ENCODE data around the gene ALG13. TPM values are rescaled to one million over a fixed set of nuclear protein-coding genes. Genes with fewer than 3 reads are reported as not detected.

Gene ALG13
- total RNA-seq, 1 donor from 2014 or later: 52.2 TPM

- no peak for DNase-seq (ENCODE audit: low spot score)
- Mint-ChIP-seq H3K27me3 (ENCODE audit: low read depth) (no peaks in the 10 kb centered on the region), H3K27ac (no peak overlapping the region), H3K4me3 (ENCODE audit: low read depth) (no peak overlapping the region), H3K9me3 (no peaks in the 10 kb centered on the region), H3K4me1 (ENCODE audit: low read depth) (peaks cover 18% of the 10 kb centered on the region), H3K36me3 (ENCODE audit: low read depth) (peaks cover 65% of the 10 kb centered on the region)
- intact Hi-C loops (cut with micrococcal nuclease): no loop called here
Observed at GRCh38 chrX:111687305-111687704, 6.3 kb downstream of the ALG13 start.

- Mint-ChIP-seq H3K27me3 (ENCODE audit: low read depth) (no peaks in the 10 kb centered on the region), H3K9me3 (no peaks in the 10 kb centered on the region), H3K4me3 (ENCODE audit: low read depth) (no peak overlapping the region), H3K36me3 (ENCODE audit: low read depth) (peaks cover 21% of the 10 kb centered on the region), H3K4me1 (ENCODE audit: low read depth) (peaks cover 2% of the 10 kb centered on the region), H3K27ac (no peak overlapping the region)
- intact Hi-C loops (cut with micrococcal nuclease): no loop called here
- no peak for DNase-seq (ENCODE audit: low spot score)
Observed at GRCh38 chrX:111695297-111695880, 14.4 kb downstream of the ALG13 start.

GRCh38 chrX:111719426-111720210 is 38.6 kb downstream of the ALG13 start:
- Mint-ChIP-seq H3K27me3 (ENCODE audit: low read depth) (no peaks in the 10 kb centered on the region), H3K9me3 (no peaks in the 10 kb centered on the region), H3K27ac (no peak overlapping the region), H3K4me1 (ENCODE audit: low read depth) (no peaks in the 10 kb centered on the region), H3K4me3 (ENCODE audit: low read depth) (no peak overlapping the region), H3K36me3 (ENCODE audit: low read depth) (peaks cover 28% of the 10 kb centered on the region)
- no peak for DNase-seq (ENCODE audit: low spot score)
- intact Hi-C loops (cut with micrococcal nuclease): no loop called here

GRCh38 chrX:111728096-111728495 is 47.1 kb downstream of the ALG13 start:
- intact Hi-C loops (cut with micrococcal nuclease): no loop called here
- H3K4me3 Mint-ChIP-seq (ENCODE audit: low read depth): no peak overlapping the region
- H3K27me3 Mint-ChIP-seq (ENCODE audit: low read depth): no peaks in the 10 kb centered on the region
- H3K4me1 Mint-ChIP-seq (ENCODE audit: low read depth): no peaks in the 10 kb centered on the region
- peaks cover 48% of the 10 kb centered on the region for H3K36me3 Mint-ChIP-seq (ENCODE audit: low read depth)
- no peaks in the 10 kb centered on the region for H3K9me3 Mint-ChIP-seq
- DNase-seq (ENCODE audit: low spot score): no peak
- no peak overlapping the region for H3K27ac Mint-ChIP-seq

GRCh38 chrX:111731351-111731750 is 50.4 kb downstream of the ALG13 start:
- Mint-ChIP-seq H3K4me3 (ENCODE audit: low read depth) (no peak overlapping the region), H3K36me3 (ENCODE audit: low read depth) (peaks cover 54% of the 10 kb centered on the region), H3K4me1 (ENCODE audit: low read depth) (no peaks in the 10 kb centered on the region)

GRCh38 chrX:111736571-111736970 is 55.6 kb downstream of the ALG13 start:
- H3K36me3 Mint-ChIP-seq (ENCODE audit: low read depth): peaks cover 54% of the 10 kb centered on the region
- H3K4me1 Mint-ChIP-seq (ENCODE audit: low read depth): no peaks in the 10 kb centered on the region
- H3K27ac Mint-ChIP-seq: no peak overlapping the region
- no peaks in the 10 kb centered on the region for H3K27me3 Mint-ChIP-seq (ENCODE audit: low read depth)
- H3K9me3 Mint-ChIP-seq: no peaks in the 10 kb centered on the region
- no peak overlapping the region for H3K4me3 Mint-ChIP-seq (ENCODE audit: low read depth)
- intact Hi-C loops (cut with micrococcal nuclease): no loop called here
- DNase-seq (ENCODE audit: low spot score): no peak

More at GRCh38 chrX:111731351-111731750, 50.4 kb downstream of the ALG13 start:
- no peak for DNase-seq (ENCODE audit: low spot score)
- H3K27ac Mint-ChIP-seq: no peak overlapping the region
- H3K27me3 Mint-ChIP-seq (ENCODE audit: low read depth): no peaks in the 10 kb centered on the region
- intact Hi-C loops (cut with micrococcal nuclease): no loop called here
- H3K9me3 Mint-ChIP-seq: no peaks in the 10 kb centered on the region

- H3K36me3 Mint-ChIP-seq (ENCODE audit: low read depth): peaks cover 59% of the 10 kb centered on the region
- intact Hi-C loops (cut with micrococcal nuclease): no loop called here
Observed at GRCh38 chrX:111742018-111742417, 61.0 kb downstream of the ALG13 start.

GRCh38 chrX:111743316-111743715 is 62.3 kb downstream of the ALG13 start:
- DNase-seq (ENCODE audit: low spot score): no peak

More at GRCh38 chrX:111742018-111742417, 61.0 kb downstream of the ALG13 start:
- Mint-ChIP-seq H3K4me3 (ENCODE audit: low read depth) (no peak overlapping the region), H3K27ac (no peak overlapping the region), H3K27me3 (ENCODE audit: low read depth) (no peaks in the 10 kb centered on the region), H3K4me1 (ENCODE audit: low read depth) (no peaks in the 10 kb centered on the region), H3K9me3 (no peaks in the 10 kb centered on the region)
- DNase-seq (ENCODE audit: low spot score): no peak

GRCh38 chrX:111756486-111756885 is 75.5 kb downstream of the ALG13 start:
- Mint-ChIP-seq H3K4me3 (ENCODE audit: low read depth) (no peak overlapping the region), H3K36me3 (ENCODE audit: low read depth) (peaks cover 57% of the 10 kb centered on the region), H3K9me3 (peaks cover 8% of the 10 kb centered on the region), H3K27me3 (ENCODE audit: low read depth) (no peaks in the 10 kb centered on the region), H3K4me1 (ENCODE audit: low read depth) (peaks cover 3% of the 10 kb centered on the region), H3K27ac (no peak overlapping the region)
- DNase-seq (ENCODE audit: low spot score): no peak
- intact Hi-C loops (cut with micrococcal nuclease): no loop called here

More at GRCh38 chrX:111743316-111743715, 62.3 kb downstream of the ALG13 start:
- Mint-ChIP-seq H3K27me3 (ENCODE audit: low read depth) (no peaks in the 10 kb centered on the region), H3K4me3 (ENCODE audit: low read depth) (no peak overlapping the region), H3K27ac (no peak overlapping the region), H3K36me3 (ENCODE audit: low read depth) (peaks cover 58% of the 10 kb centered on the region), H3K4me1 (ENCODE audit: low read depth) (no peaks in the 10 kb centered on the region), H3K9me3 (no peaks in the 10 kb centered on the region)
- intact Hi-C loops (cut with micrococcal nuclease): no loop called here

GRCh38 chrX:111759686-111760085 is 78.7 kb downstream of the ALG13 start:
- intact Hi-C loops (cut with micrococcal nuclease): no loop called here
- no peaks in the 10 kb centered on the region for H3K9me3 Mint-ChIP-seq
- peaks cover 3% of the 10 kb centered on the region for H3K4me1 Mint-ChIP-seq (ENCODE audit: low read depth)
- H3K27ac Mint-ChIP-seq: no peak overlapping the region
- no peak overlapping the region for H3K4me3 Mint-ChIP-seq (ENCODE audit: low read depth)
- no peak for DNase-seq (ENCODE audit: low spot score)
- H3K27me3 Mint-ChIP-seq (ENCODE audit: low read depth): no peaks in the 10 kb centered on the region
- H3K36me3 Mint-ChIP-seq (ENCODE audit: low read depth): peaks cover 39% of the 10 kb centered on the region

GRCh38 chrX:111761578-111762135 is 80.7 kb downstream of the ALG13 start:
- Mint-ChIP-seq H3K36me3 (ENCODE audit: low read depth) (peaks cover 43% of the 10 kb centered on the region), H3K4me3 (ENCODE audit: low read depth) (no peak overlapping the region), H3K27me3 (ENCODE audit: low read depth) (no peaks in the 10 kb centered on the region), H3K27ac (no peak overlapping the region), H3K9me3 (no peaks in the 10 kb centered on the region), H3K4me1 (ENCODE audit: low read depth) (peaks cover 3% of the 10 kb centered on the region)
- intact Hi-C loops (cut with micrococcal nuclease): no loop called here
- DNase-seq (ENCODE audit: low spot score): no peak

GRCh38 chrX:111778591-111778990 is 97.6 kb downstream of the ALG13 start:
- intact Hi-C loops (cut with micrococcal nuclease): no loop called here
- no peak for DNase-seq (ENCODE audit: low spot score)
- no peaks in the 10 kb centered on the region for H3K4me1 Mint-ChIP-seq (ENCODE audit: low read depth)
- no peaks in the 10 kb centered on the region for H3K9me3 Mint-ChIP-seq
- no peaks in the 10 kb centered on the region for H3K27me3 Mint-ChIP-seq (ENCODE audit: low read depth)
- H3K4me3 Mint-ChIP-seq (ENCODE audit: low read depth): no peak overlapping the region
- no peak overlapping the region for H3K27ac Mint-ChIP-seq
- H3K36me3 Mint-ChIP-seq (ENCODE audit: low read depth): no peaks in the 10 kb centered on the region

GRCh38 chrX:111779582-111779981 is 98.6 kb downstream of the ALG13 start:
- intact Hi-C loops (cut with micrococcal nuclease): no loop called here
- no peaks in the 10 kb centered on the region for H3K36me3 Mint-ChIP-seq (ENCODE audit: low read depth)
- H3K9me3 Mint-ChIP-seq: no peaks in the 10 kb centered on the region
- no peak overlapping the region for H3K27ac Mint-ChIP-seq
- no peak for DNase-seq (ENCODE audit: low spot score)
- H3K4me3 Mint-ChIP-seq (ENCODE audit: low read depth): no peak overlapping the region
- H3K27me3 Mint-ChIP-seq (ENCODE audit: low read depth): no peaks in the 10 kb centered on the region
- H3K4me1 Mint-ChIP-seq (ENCODE audit: low read depth): no peaks in the 10 kb centered on the region

Measured in activated T-helper 2 cell treated with anti-CD3 and anti-CD28 coated beads, Interferon-gamma antibody, Interleukin-2, Interleukin-4, amounts not matched to agents 10 μg/mL and 5 μg/mL and 100 μg/mL, durations not matched to agents 14 hours and 24 hours and 36 hours (primary cell).